GM04504 (cell line): Measurements from ENCODE around the gene BCDIN3D.
"Not testable (repeated sequence)": the region's sequence is repeated elsewhere in the genome, so short reads cannot be mapped to it uniquely, and the experiment has no call there.

Experiments used
- DNase-seq: peaks from one replicate; pipeline ENCODE4 v3.0.0-alpha.2; 2012; ENCODE audit warnings: low read depth

BCDIN3D gene

GRCh38 chr12:49876070-49876469 lies 33.2 kb upstream of the BCDIN3D start:
- DNase-seq: no peak

- no peak for DNase-seq
These were observed 32.3 kb upstream of the BCDIN3D start for GRCh38 chr12:49875115-49875720.

GRCh38 chr12:49874142-49874897 lies 31.4 kb upstream of the BCDIN3D start:
- no peak for DNase-seq

- DNase-seq: peak; percentile 13
These were observed 30.5 kb upstream of the BCDIN3D start for GRCh38 chr12:49873361-49873934.

- no peak for DNase-seq
These were observed 29.9 kb upstream of the BCDIN3D start for GRCh38 chr12:49872781-49873181.

GRCh38 chr12:49872381-49872780 lies 29.5 kb upstream of the BCDIN3D start:
- DNase-seq: no peak

GRCh38 chr12:49871811-49872251 lies 28.9 kb upstream of the BCDIN3D start:
- not testable (repeated sequence) for DNase-seq

- DNase-seq: no peak
These were observed 28.3 kb upstream of the BCDIN3D start for GRCh38 chr12:49871263-49871561.

GRCh38 chr12:49870501-49871262 lies 27.8 kb upstream of the BCDIN3D start:
- DNase-seq: no peak

GRCh38 chr12:49869816-49870500 lies 27.1 kb upstream of the BCDIN3D start:
- DNase-seq: no peak

- peak; percentile 65 for DNase-seq
These were observed 26.3 kb upstream of the BCDIN3D start for GRCh38 chr12:49868952-49869815.

GRCh38 chr12:49868449-49868848 lies 25.5 kb upstream of the BCDIN3D start:
- DNase-seq: no peak

GRCh38 chr12:49867570-49868341 lies 24.9 kb upstream of the BCDIN3D start:
- DNase-seq: no peak

GRCh38 chr12:49866859-49867569 lies 24.1 kb upstream of the BCDIN3D start:
- DNase-seq: peak; percentile 26

GRCh38 chr12:49865782-49866135 lies 22.9 kb upstream of the BCDIN3D start:
- DNase-seq: no peak

- no peak for DNase-seq
These were observed 22.3 kb upstream of the BCDIN3D start for GRCh38 chr12:49865109-49865781.

- DNase-seq: no peak
These were observed 21.8 kb upstream of the BCDIN3D start for GRCh38 chr12:49864798-49865090.

GRCh38 chr12:49863946-49864797 lies 21.3 kb upstream of the BCDIN3D start:
- DNase-seq: no peak

GRCh38 chr12:49860921-49861320 lies 18.0 kb upstream of the BCDIN3D start:
- not testable (repeated sequence) for DNase-seq
